ENCODE data around the gene TIAM2.

Gene TIAM2

GRCh38 chr6:155278319-155279049 lies 283.4 kb downstream of the TIAM2 start:
- Histone ChIP-seq H3K4me3 (ENCODE audit: low read length) (no peak overlapping the region), H3K27me3 (ENCODE audit: control insufficient read depth, insufficient read depth, low read length) (no peaks in the 10 kb centered on the region), H3K27ac (ENCODE audit: low read length) (no peak overlapping the region), H3K36me3 (ENCODE audit: control insufficient read depth, insufficient read depth, low read length) (0 out of 2 replicates have a peak, but pooled peaks cover 3% of the 10 kb centered on the region), H3K9me3 (ENCODE audit: control insufficient read depth, insufficient read depth, low read length) (no peaks in the 10 kb centered on the region), H3K4me1 (ENCODE audit: control insufficient read depth, insufficient read depth, low read length) (no peaks in the 10 kb centered on the region)
- no CpG with 5 or more reads among the region's 5 CpGs for WGBS (ENCODE audit: insufficient coverage, insufficient read length)
- DNase-seq (ENCODE audit: low read depth, low spot score): no peak

DNA sequence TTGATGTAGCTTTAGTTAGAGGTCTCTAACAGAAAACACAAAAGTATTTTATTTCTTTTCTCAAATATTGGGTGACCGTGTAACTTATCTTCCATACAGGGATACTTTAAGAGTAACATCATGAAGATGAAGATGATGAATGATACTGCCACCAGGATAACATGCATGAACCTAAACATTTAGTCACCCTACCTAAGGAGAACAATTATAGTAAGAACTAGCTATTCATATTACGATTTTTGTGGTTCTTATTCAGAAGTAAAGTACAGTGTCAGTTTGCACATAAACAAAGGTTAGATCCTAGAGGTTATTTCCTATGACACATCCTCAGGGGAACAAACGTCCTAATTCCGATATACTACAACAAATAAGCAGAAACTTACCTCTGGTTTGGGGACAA lies 289.7 kb downstream of the TIAM2 start:
- Histone ChIP-seq H3K4me3 (ENCODE audit: low read length) (no peak overlapping the region), H3K27me3 (ENCODE audit: control insufficient read depth, insufficient read depth, low read length) (no peaks in the 10 kb centered on the region), H3K9me3 (ENCODE audit: control insufficient read depth, insufficient read depth, low read length) (no peaks in the 10 kb centered on the region), H3K36me3 (ENCODE audit: control insufficient read depth, insufficient read depth, low read length) (no peaks in the 10 kb centered on the region), H3K4me1 (ENCODE audit: control insufficient read depth, insufficient read depth, low read length) (no peaks in the 10 kb centered on the region), H3K27ac (ENCODE audit: low read length) (no peak overlapping the region)
- no CpG with 5 or more reads among the region's 4 CpGs for WGBS (ENCODE audit: insufficient coverage, insufficient read length)
- DNase-seq (ENCODE audit: low read depth, low spot score): no peak

DNA sequence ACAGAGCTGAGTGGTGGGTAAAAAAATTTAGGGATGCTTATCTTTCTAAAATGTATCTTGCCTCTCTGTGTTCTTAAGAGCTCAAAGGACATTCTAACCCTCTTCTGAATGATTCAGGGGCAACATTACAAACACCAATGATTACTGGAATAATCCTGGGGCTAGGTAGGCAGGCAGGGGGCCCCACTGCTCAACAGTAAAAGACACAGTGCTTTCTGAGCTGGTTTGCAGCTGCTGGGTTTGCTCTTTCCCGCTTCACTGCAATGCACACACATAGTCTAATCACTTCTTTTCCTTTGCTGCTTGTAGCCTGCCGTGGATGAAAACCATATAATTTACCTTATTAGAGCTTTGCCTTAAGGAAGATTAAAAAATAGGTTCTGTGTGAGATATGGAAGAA lies 292.6 kb downstream of the TIAM2 start:
- Histone ChIP-seq H3K36me3 (ENCODE audit: control insufficient read depth, insufficient read depth, low read length) (peaks cover 5% of the 10 kb centered on the region; the same call in 1 of the 2 replicates), H3K4me3 (ENCODE audit: low read length) (no peak overlapping the region), H3K9me3 (ENCODE audit: control insufficient read depth, insufficient read depth, low read length) (no peaks in the 10 kb centered on the region), H3K4me1 (ENCODE audit: control insufficient read depth, insufficient read depth, low read length) (no peaks in the 10 kb centered on the region), H3K27me3 (ENCODE audit: control insufficient read depth, insufficient read depth, low read length) (no peaks in the 10 kb centered on the region), H3K27ac (ENCODE audit: low read length) (no peak overlapping the region)
- no peak for DNase-seq (ENCODE audit: low read depth, low spot score)
- WGBS (ENCODE audit: insufficient coverage, insufficient read length): no CpG with 5 or more reads among the region's 2 CpGs

DNA sequence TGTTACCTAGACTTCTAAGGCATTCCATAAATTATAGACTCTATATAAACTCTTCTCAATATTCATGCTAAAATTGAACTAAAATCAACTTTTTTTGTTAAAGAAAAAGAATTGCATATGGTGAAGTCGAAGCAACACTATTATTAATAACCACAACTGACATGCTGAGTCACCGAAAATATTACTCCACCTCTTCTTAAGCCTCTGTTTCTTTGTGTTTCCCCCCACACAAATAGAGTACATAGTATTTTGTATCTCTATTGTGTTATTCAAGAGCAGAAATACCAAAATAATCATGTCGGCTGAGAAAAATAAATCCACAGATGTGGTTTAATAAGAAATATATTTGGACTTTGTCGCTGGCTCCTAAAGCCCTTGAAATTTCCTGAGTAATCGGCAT lies 295.4 kb downstream of the TIAM2 start:
- no peak overlapping the region for H3K27ac ChIP-seq (ENCODE audit: low read length)
- no peak for DNase-seq (ENCODE audit: low read depth, low spot score)
- peaks cover 5% of the 10 kb centered on the region for H3K36me3 ChIP-seq (ENCODE audit: control insufficient read depth, insufficient read depth, low read length)
- WGBS (ENCODE audit: insufficient coverage, insufficient read length): no CpG with 5 or more reads among the region's 5 CpGs
- no peaks in the 10 kb centered on the region for H3K9me3 ChIP-seq (ENCODE audit: control insufficient read depth, insufficient read depth, low read length)
- H3K4me3 ChIP-seq (ENCODE audit: low read length): no peak overlapping the region
- no peaks in the 10 kb centered on the region for H3K4me1 ChIP-seq (ENCODE audit: control insufficient read depth, insufficient read depth, low read length)
- no peaks in the 10 kb centered on the region for H3K27me3 ChIP-seq (ENCODE audit: control insufficient read depth, insufficient read depth, low read length)

GRCh38 chr6:155291291-155291690 lies 296.2 kb downstream of the TIAM2 start:
- H3K27me3 ChIP-seq (ENCODE audit: control insufficient read depth, insufficient read depth, low read length): no peaks in the 10 kb centered on the region
- no peaks in the 10 kb centered on the region for H3K4me1 ChIP-seq (ENCODE audit: control insufficient read depth, insufficient read depth, low read length)
- H3K9me3 ChIP-seq (ENCODE audit: control insufficient read depth, insufficient read depth, low read length): no peaks in the 10 kb centered on the region
- no peak overlapping the region for H3K4me3 ChIP-seq (ENCODE audit: low read length)
- WGBS (ENCODE audit: insufficient coverage, insufficient read length): no CpG with 5 or more reads among the region's 3 CpGs
- H3K36me3 ChIP-seq (ENCODE audit: control insufficient read depth, insufficient read depth, low read length): peaks cover 5% of the 10 kb centered on the region
- H3K27ac ChIP-seq (ENCODE audit: low read length): no peak overlapping the region
- DNase-seq (ENCODE audit: low read depth, low spot score): no peak

DNA sequence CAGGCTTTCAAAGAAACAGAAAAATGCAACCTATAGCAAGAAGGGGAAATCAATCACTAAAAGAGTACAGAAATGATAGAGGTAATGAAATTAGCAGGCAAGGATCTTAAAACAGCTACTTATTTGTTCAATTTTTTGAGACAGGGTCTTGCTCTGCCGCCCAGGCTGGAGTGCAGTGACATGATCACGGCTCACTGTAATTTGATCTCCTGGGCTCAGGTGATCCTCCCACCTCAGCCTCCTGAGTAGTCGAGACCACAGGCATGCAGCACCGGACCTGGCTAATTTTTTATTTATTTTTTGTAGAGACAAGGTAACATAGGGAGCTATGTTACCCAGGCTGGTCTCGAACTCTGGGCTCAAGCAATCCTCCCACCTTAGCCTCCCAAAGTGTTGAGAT lies 297.6 kb downstream of the TIAM2 start:
- Histone ChIP-seq H3K27me3 (ENCODE audit: control insufficient read depth, insufficient read depth, low read length) (no peaks in the 10 kb centered on the region), H3K9me3 (ENCODE audit: control insufficient read depth, insufficient read depth, low read length) (no peaks in the 10 kb centered on the region), H3K4me3 (ENCODE audit: low read length) (no peak overlapping the region), H3K36me3 (ENCODE audit: control insufficient read depth, insufficient read depth, low read length) (peaks cover 9% of the 10 kb centered on the region), H3K4me1 (ENCODE audit: control insufficient read depth, insufficient read depth, low read length) (no peaks in the 10 kb centered on the region), H3K27ac (ENCODE audit: low read length) (no peak overlapping the region)
- no CpG with 5 or more reads among the region's 5 CpGs for WGBS (ENCODE audit: insufficient coverage, insufficient read length)
- DNase-seq (ENCODE audit: low read depth, low spot score): no peak

DNA sequence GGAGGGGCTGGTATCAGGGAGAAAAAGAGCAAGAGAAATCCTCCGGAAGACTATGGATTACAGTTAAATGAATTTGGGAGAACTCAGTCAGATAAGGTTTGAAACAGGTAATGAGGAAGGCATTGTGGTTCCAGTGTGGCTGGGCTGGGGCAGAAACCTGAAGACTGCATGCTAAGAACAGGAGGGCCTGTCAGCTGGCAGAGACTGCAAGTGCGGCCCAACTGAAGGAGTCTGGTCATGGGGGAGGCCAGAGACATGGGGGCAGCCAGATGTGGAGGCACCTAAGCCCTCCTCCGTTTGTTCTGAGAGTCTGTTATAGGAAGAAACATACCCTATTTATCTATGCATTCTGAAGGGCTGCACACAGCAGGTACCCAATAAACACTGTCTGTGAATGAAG lies 302.6 kb downstream of the TIAM2 start:
- no CpG with 5 or more reads among the region's 3 CpGs for WGBS (ENCODE audit: insufficient coverage, insufficient read length)
- H3K36me3 ChIP-seq (ENCODE audit: control insufficient read depth, insufficient read depth, low read length): peaks cover 4% of the 10 kb centered on the region; the same call in 1 of the 2 replicates
- H3K27ac ChIP-seq (ENCODE audit: low read length): no peak overlapping the region
- DNase-seq (ENCODE audit: low read depth, low spot score): no peak
- no peaks in the 10 kb centered on the region for H3K9me3 ChIP-seq (ENCODE audit: control insufficient read depth, insufficient read depth, low read length)
- H3K27me3 ChIP-seq (ENCODE audit: control insufficient read depth, insufficient read depth, low read length): no peaks in the 10 kb centered on the region
- H3K4me1 ChIP-seq (ENCODE audit: control insufficient read depth, insufficient read depth, low read length): no peaks in the 10 kb centered on the region
- no peak overlapping the region for H3K4me3 ChIP-seq (ENCODE audit: low read length)

- H3K9me3 ChIP-seq (ENCODE audit: control insufficient read depth, insufficient read depth, low read length): no peaks in the 10 kb centered on the region
- WGBS (ENCODE audit: insufficient coverage, insufficient read length): no CpG with 5 or more reads among the region's 2 CpGs
- H3K27ac ChIP-seq (ENCODE audit: low read length): no peak overlapping the region
- no peak for DNase-seq (ENCODE audit: low read depth, low spot score)
- no peaks in the 10 kb centered on the region for H3K27me3 ChIP-seq (ENCODE audit: control insufficient read depth, insufficient read depth, low read length)
- no peaks in the 10 kb centered on the region for H3K4me1 ChIP-seq (ENCODE audit: control insufficient read depth, insufficient read depth, low read length)
- H3K4me3 ChIP-seq (ENCODE audit: low read length): no peak overlapping the region
- peaks cover 2% of the 10 kb centered on the region; the same call in 1 of the 2 replicates for H3K36me3 ChIP-seq (ENCODE audit: control insufficient read depth, insufficient read depth, low read length)
Observed at GRCh38 chr6:155301867-155302266, 306.8 kb downstream of the TIAM2 start.

GRCh38 chr6:155303361-155303870 lies 308.3 kb downstream of the TIAM2 start:
- no peak for DNase-seq (ENCODE audit: low read depth, low spot score)
- no peak overlapping the region for H3K4me3 ChIP-seq (ENCODE audit: low read length)
- no CpG with 5 or more reads among the region's 4 CpGs for WGBS (ENCODE audit: insufficient coverage, insufficient read length)
- H3K9me3 ChIP-seq (ENCODE audit: control insufficient read depth, insufficient read depth, low read length): no peaks in the 10 kb centered on the region
- peaks cover 2% of the 10 kb centered on the region; the same call in 1 of the 2 replicates for H3K36me3 ChIP-seq (ENCODE audit: control insufficient read depth, insufficient read depth, low read length)
- no peaks in the 10 kb centered on the region for H3K4me1 ChIP-seq (ENCODE audit: control insufficient read depth, insufficient read depth, low read length)
- no peaks in the 10 kb centered on the region for H3K27me3 ChIP-seq (ENCODE audit: control insufficient read depth, insufficient read depth, low read length)
- no peak overlapping the region for H3K27ac ChIP-seq (ENCODE audit: low read length)

GRCh38 chr6:155306958-155307357 lies 311.8 kb downstream of the TIAM2 start:
- Histone ChIP-seq H3K4me3 (ENCODE audit: low read length) (no peak overlapping the region), H3K27ac (ENCODE audit: low read length) (no peak overlapping the region), H3K36me3 (ENCODE audit: control insufficient read depth, insufficient read depth, low read length) (peaks cover 6% of the 10 kb centered on the region; the same call in 1 of the 2 replicates), H3K9me3 (ENCODE audit: control insufficient read depth, insufficient read depth, low read length) (no peaks in the 10 kb centered on the region), H3K4me1 (ENCODE audit: control insufficient read depth, insufficient read depth, low read length) (no peaks in the 10 kb centered on the region), H3K27me3 (ENCODE audit: control insufficient read depth, insufficient read depth, low read length) (no peaks in the 10 kb centered on the region)
- no peak for DNase-seq (ENCODE audit: low read depth, low spot score)
- no CpG with 5 or more reads among the region's 2 CpGs for WGBS (ENCODE audit: insufficient coverage, insufficient read length)
